Endothelial cell of umbilical vein (primary cell): ENCODE results near the gene MLF1. TPM values are rescaled to one million over a fixed set of nuclear protein-coding genes. Genes with fewer than 3 reads are reported as not detected.

Experiments
- BruUV-seq: library from RNA; stranded (reverse); fragments of 400-500 nt; replicated peaks from 2 replicates; lab custom pipeline; 2021; lab: Mats Ljungman, UMichigan
- CTCF ChIA-PET: fragments of 300-600, 350-600 bp; sonication (Branson Sonifier 250); formaldehyde crosslinking; loops from one replicate; lab custom pipeline; 2021; ENCODE audit warnings: antibody characterized with exemption, inconsistent platforms; lab: Charles Lee
- POLR2A ChIA-PET: fragments of 300-600, 350-600 bp; sonication (Branson Sonifier 250); formaldehyde crosslinking; loops from one replicate; lab custom pipeline; 2021; ENCODE audit warnings: antibody characterized with exemption, inconsistent platforms; lab: Charles Lee
- DNase-seq: peaks from one replicate; pipeline ENCODE4 v3.0.0-alpha.2; 2011; ENCODE audit warnings: low read depth, low spot score
- FAIRE-seq: peaks from 2 replicates; lab custom pipeline; 2011; peaks lifted over from hg19 to GRCh38; lab: Jason Lieb, UNC
- H2AFZ ChIP-seq: 2 replicates; pipeline ENCODE4 v1.6.0; 2012; ENCODE audit warnings: low read depth, low read length, control low read depth, inconsistent platforms
- H3K27ac ChIP-seq: 2 replicates; pipeline ENCODE4 v1.5.1; 2011; ENCODE audit warnings: low read depth, mild to moderate bottlenecking, control low read depth, low read length, moderate library complexity; ENCODE audit not compliant: insufficient read depth
- H3K27me3 ChIP-seq, 2 experiments: 2 replicates each; pipeline versions ENCODE4 v1.6.0 to v1.6.1; 2011; ENCODE audit warnings: low read length in 2 of 2, mixed read lengths in 1 of 2; ENCODE audit not compliant: control insufficient read depth in 2 of 2, insufficient read depth in 2 of 2
- H3K36me3 ChIP-seq, 2 experiments: 2 replicates in 1 of 2; 3 replicates in 1 of 2; pipeline ENCODE4 v1.5.1; 2011; ENCODE audit warnings: low read length in 2 of 2, mild to moderate bottlenecking in 1 of 2, moderate library complexity in 1 of 2; ENCODE audit not compliant: control insufficient read depth in 2 of 2, insufficient read depth in 2 of 2; ENCODE audit errors: extremely low read depth in 1 of 2
- H3K4me1 ChIP-seq: 3 replicates; pipeline ENCODE4 v1.5.1; 2011; ENCODE audit warnings: mild to moderate bottlenecking, low read length; ENCODE audit not compliant: control insufficient read depth, insufficient read depth; ENCODE audit errors: extremely low read depth
- H3K4me2 ChIP-seq: 2 replicates; pipeline ENCODE4 v1.6.1; 2011; ENCODE audit warnings: low read length, control low read depth, mixed read lengths; ENCODE audit not compliant: insufficient read depth
- H3K4me3 ChIP-seq, 3 experiments: fragments of 200-600 bp in 1 of 3; sonication (generic), shearing (Covaris generic) in 1 of 3; replicated peaks in 1 of 3; 2 replicates each; pipeline ENCODE4 v1.5.1; 2011 to 2016; ENCODE audit warnings: control low read depth in 3 of 3, low read length in 3 of 3, mild to moderate bottlenecking in 2 of 3, inconsistent platforms in 1 of 3, low read depth in 1 of 3, moderate library complexity in 1 of 3; ENCODE audit not compliant: insufficient read depth in 1 of 3
- H3K79me2 ChIP-seq: 2 replicates; pipeline ENCODE4 v1.6.0; 2012; ENCODE audit warnings: low read length, inconsistent platforms; ENCODE audit not compliant: control insufficient read depth, insufficient read depth
- H3K9ac ChIP-seq: replicated peaks from 2 replicates; pipeline ENCODE3; 2011; ENCODE audit warnings: low read length, control low read depth; ENCODE audit not compliant: insufficient read depth; ENCODE audit errors: extremely low read depth
- H3K9me1 ChIP-seq: replicated peaks from 3 replicates; pipeline ENCODE4 v1.6.0; 2011; ENCODE audit warnings: mild to moderate bottlenecking, low read length; ENCODE audit not compliant: control insufficient read depth, insufficient read depth; ENCODE audit errors: extremely low read depth
- H3K9me3 ChIP-seq: replicated peaks from 2 replicates; pipeline ENCODE4 v1.5.1; 2012; ENCODE audit warnings: low read length, inconsistent platforms; ENCODE audit not compliant: control insufficient read depth, insufficient read depth
- H4K20me1 ChIP-seq: replicated peaks from 2 replicates; pipeline ENCODE3; 2011; ENCODE audit warnings: mild to moderate bottlenecking, low read length; ENCODE audit not compliant: control insufficient read depth, insufficient read depth; ENCODE audit errors: extremely low read depth
- EZH2 ChIP-seq: IDR thresholded peaks from 2 replicates; pipeline ENCODE4 v1.6.1; 2012; ENCODE audit warnings: borderline replicate concordance, low read depth, mild to moderate bottlenecking, moderate library complexity, low read length, inconsistent platforms; ENCODE audit not compliant: severe bottlenecking
- FOS ChIP-seq: IDR thresholded peaks from 2 replicates; pipeline ENCODE4 v1.6.1; 2011; ENCODE audit warnings: mild to moderate bottlenecking, low read length, moderate library complexity, borderline replicate concordance; ENCODE audit not compliant: insufficient read depth
- GATA2 ChIP-seq: IDR thresholded peaks from 2 replicates; pipeline ENCODE4 v1.7.0; 2011; ENCODE audit warnings: low read depth, mild to moderate bottlenecking, moderate library complexity, mixed read lengths, low read length; ENCODE audit not compliant: insufficient read length, insufficient read depth
- JUN ChIP-seq: IDR thresholded peaks from 2 replicates; pipeline ENCODE4 v1.6.1; 2011; ENCODE audit warnings: borderline replicate concordance, low read depth; ENCODE audit not compliant: insufficient read length, insufficient read depth
- MYC ChIP-seq: IDR thresholded peaks from one replicate; pipeline ENCODE4 v1.6.1; 2011; ENCODE audit warnings: mild to moderate bottlenecking, low read depth, low read length
- POLR2A ChIP-seq: IDR thresholded peaks from 2 replicates; pipeline ENCODE4 v1.6.1; 2012; ENCODE audit warnings: low read depth, mild to moderate bottlenecking, control low read depth, low read length
- POLR2AphosphoS5 ChIP-seq: IDR thresholded peaks from 2 replicates; pipeline ENCODE4 v1.6.1; 2012; ENCODE audit warnings: low read depth, mild to moderate bottlenecking, control low read depth, low read length, moderate library complexity; ENCODE audit not compliant: insufficient read depth
- dilution Hi-C: fragments of 300-500 bp; cut with MboI; formaldehyde crosslinking; loops from one replicate; pipeline ENCODE4 v1.15.0; 2019; ENCODE audit warnings: low sequenced_read_pairs; ENCODE audit not compliant: extremely low pct_ligation_motif_present
- intact Hi-C: fragments of 100-400 bp; cut with micrococcal nuclease; formaldehyde crosslinking; loops from one replicate; pipeline ENCODE4 v1.10.0; 2022
- polyA plus RNA-seq, 4 experiments: library from polyadenylated mRNA; depleted of rRNA in 3 of 4; stranded (reverse) in 3 of 4; unstranded in 1 of 4; fragments of >200 nt; gene quantifications; 2 replicates each; pipeline versions ENCODE4 v1.2.1 to v1.2.3, GENCODE V29; 2011 to 2012; ENCODE audit warnings: missing spikeins in 1 of 4
- total RNA-seq: library from RNA; stranded (reverse); gene quantifications from 2 replicates; pipeline ENCODE4 v1.2.3, GENCODE V29; 2021
- TF ChIP-seq, protein P1 (sequence below): IDR thresholded peaks from 2 replicates; pipeline ENCODE4 v1.6.1; 2011; ENCODE audit not compliant: insufficient read depth, insufficient read length
- TF ChIP-seq, protein P2 (sequence below), 2 donors: IDR thresholded peaks; 1 replicate in 1 of 2; 2 replicates in 1 of 2; pipeline ENCODE4 v1.5.1; 2011; ENCODE audit warnings: low read length in 2 of 2, mild to moderate bottlenecking in 2 of 2, moderate library complexity in 2 of 2, control low read depth in 1 of 2, inconsistent platforms in 1 of 2, low read depth in 1 of 2; ENCODE audit not compliant: insufficient read depth in 1 of 2; ENCODE audit errors: extremely low read depth in 1 of 2

MLF1 gene
- total and polyA plus RNA-seq, 2 donors (not counting 3 experiments of a cell fraction or from before 2014, with no cell fraction given): 3.0 to 5.3 TPM

DNA sequence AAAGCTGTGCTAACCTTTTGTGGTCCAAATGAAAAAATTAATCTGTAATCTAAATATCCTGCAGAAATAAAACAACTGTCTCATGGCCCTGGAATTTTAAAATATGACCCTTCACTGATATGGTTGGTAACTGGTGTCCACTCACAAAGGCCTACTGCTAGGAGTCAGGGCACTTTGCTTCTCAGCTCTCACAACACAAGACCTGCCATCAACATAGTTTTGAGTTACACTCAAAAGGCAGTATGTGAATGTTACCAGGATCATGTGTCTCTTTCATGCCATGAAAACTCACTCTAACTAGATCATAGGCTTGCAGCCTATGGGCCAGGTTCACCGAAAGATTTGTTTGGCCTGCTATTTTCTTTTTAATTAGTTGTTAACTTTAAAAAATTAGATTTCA, 10.0 kb upstream of the MLF1 start:
- no peaks in the 10 kb centered on the region for H3K79me2 ChIP-seq
- no peaks in the 10 kb centered on the region for H4K20me1 ChIP-seq
- H3K9ac ChIP-seq: no peak overlapping the region
- no peak overlapping the region for H3K27ac ChIP-seq
- no peak overlapping the region for H2AFZ ChIP-seq
- no peaks in the 10 kb centered on the region for H3K36me3 ChIP-seq
- no peaks in the 10 kb centered on the region for H3K9me3 ChIP-seq
- no peaks in the 10 kb centered on the region for H3K9me1 ChIP-seq
- no peaks in the 10 kb centered on the region for H3K4me1 ChIP-seq
- ChIA-PET POLR2A (no interaction called here), CTCF (interaction anchor here (1.2 to 1.3 kb wide), 2 partner anchors 16 to 83 kb away, joined by 3 read pairs; partner anchors contain the start of gene GFM1)
- no peak overlapping the region for H3K4me3 ChIP-seq
- TF ChIP-seq EZH2 (no peak), POLR2A (no peak), POLR2AphosphoS5 (no peak), GATA2 (no peak), MYC (no peak), FOS (no peak), JUN (no peak)
- TF ChIP-seq, protein P1, sequence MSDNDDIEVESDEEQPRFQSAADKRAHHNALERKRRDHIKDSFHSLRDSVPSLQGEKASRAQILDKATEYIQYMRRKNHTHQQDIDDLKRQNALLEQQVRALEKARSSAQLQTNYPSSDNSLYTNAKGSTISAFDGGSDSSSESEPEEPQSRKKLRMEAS: no peak
- TF ChIP-seq, protein P2, sequence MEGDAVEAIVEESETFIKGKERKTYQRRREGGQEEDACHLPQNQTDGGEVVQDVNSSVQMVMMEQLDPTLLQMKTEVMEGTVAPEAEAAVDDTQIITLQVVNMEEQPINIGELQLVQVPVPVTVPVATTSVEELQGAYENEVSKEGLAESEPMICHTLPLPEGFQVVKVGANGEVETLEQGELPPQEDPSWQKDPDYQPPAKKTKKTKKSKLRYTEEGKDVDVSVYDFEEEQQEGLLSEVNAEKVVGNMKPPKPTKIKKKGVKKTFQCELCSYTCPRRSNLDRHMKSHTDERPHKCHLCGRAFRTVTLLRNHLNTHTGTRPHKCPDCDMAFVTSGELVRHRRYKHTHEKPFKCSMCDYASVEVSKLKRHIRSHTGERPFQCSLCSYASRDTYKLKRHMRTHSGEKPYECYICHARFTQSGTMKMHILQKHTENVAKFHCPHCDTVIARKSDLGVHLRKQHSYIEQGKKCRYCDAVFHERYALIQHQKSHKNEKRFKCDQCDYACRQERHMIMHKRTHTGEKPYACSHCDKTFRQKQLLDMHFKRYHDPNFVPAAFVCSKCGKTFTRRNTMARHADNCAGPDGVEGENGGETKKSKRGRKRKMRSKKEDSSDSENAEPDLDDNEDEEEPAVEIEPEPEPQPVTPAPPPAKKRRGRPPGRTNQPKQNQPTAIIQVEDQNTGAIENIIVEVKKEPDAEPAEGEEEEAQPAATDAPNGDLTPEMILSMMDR (IDR thresholded peaks at IDR 0.05; ENCODE audit: extremely low read depth in 1 of 2, insufficient read depth in 1 of 2, low read depth in 1 of 2, low read length in 2 of 2): no peak
- no peak for FAIRE-seq
- dilution Hi-C loops: no loop called here
- peaks cover 2 to 6% of the 10 kb centered on the region in 2 experiments for H3K27me3 ChIP-seq
- DNase-seq: no peak
- no TSS peak for BruUV-seq
- intact Hi-C loops: no loop called here
- H3K4me2 ChIP-seq: no peak overlapping the region
